ENCODE results near the gene ABCA9. TPM values are rescaled to one million over a fixed set of nuclear protein-coding genes. Genes with fewer than 3 reads are reported as not detected.

The ABCA9 gene
- total and polyA plus RNA-seq, 2 experiments from 2014 or later, result not detected

DNA sequence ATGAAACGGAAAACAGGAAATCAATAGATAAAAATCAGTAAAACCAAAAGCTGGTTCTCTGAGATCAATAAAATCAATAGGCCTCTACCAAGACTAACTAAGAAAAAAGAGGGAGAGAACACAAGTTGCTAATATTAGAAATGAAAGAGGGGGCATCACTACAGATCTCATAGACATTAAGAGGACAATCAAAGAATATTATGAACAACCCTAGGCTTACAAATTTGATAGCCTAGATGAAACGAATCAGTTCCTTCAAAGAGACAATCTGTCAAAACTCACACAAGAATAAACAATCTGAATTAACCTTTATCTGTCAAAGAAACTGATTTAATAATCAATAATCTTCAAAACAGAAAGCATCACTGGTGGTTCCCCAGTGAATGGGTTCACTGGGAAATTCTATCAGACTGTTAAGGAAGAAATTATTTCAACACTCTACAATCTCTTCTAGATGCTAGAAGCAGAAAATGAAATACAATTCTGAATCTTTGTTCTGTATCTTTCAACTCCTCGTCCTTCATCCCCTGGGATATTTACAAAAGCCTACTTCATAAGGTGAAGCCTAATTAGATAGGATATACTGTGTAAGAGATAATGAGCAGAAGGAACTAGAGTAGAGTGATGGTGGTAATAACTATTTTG, 4.4 kb downstream of the ABCA9 start:
- ATAC-seq (no peak), DNase-seq (ENCODE audit: low spot score) (no peak)
- Histone ChIP-seq H3F3A (replicated peaks; ENCODE audit: low read depth) (no peaks in the 10 kb centered on the region), H3K4me1 (ENCODE audit: insufficient read depth) (no peaks in the 10 kb centered on the region), H3K4me3 (no peak overlapping the region), H3K27me3 (ENCODE audit: insufficient read depth) (no peaks in the 10 kb centered on the region), H3K36me3 (ENCODE audit: insufficient read depth) (no peaks in the 10 kb centered on the region), H4K20me1 (replicated peaks; ENCODE audit: insufficient read depth) (no peaks in the 10 kb centered on the region), H3K4me2 (no peak overlapping the region), H3K79me2 (replicated peaks; ENCODE audit: insufficient read depth) (no peaks in the 10 kb centered on the region), H2AFZ (no peak overlapping the region), H3K9me2 (ENCODE audit: insufficient read depth) (0 out of 2 replicates have a peak, but pooled peaks cover 3% of the 10 kb centered on the region), H3K27ac (ENCODE audit: low read depth) (no peak overlapping the region)
- Mint-ChIP-seq H3K9me3 (no peaks in the 10 kb centered on the region), H3K36me3 (ENCODE audit: low read depth) (no peaks in the 10 kb centered on the region), H3K4me3 (no peak overlapping the region), H3K27me3 (ENCODE audit: insufficient read depth, low read depth, poor library complexity) (no peaks in the 10 kb centered on the region), H3K27ac (no peak overlapping the region), H3K4me1 (peaks cover 5% of the 10 kb centered on the region; the same call in 2 of the 3 replicates)
- TF ChIP-seq ZNF114 (CRISPR knock-in tag; IDR thresholded peaks at IDR 0.05) (no peak), ZNF331 (CRISPR knock-in tag; IDR thresholded peaks at IDR 0.05; ENCODE audit: low read depth) (no peak), ZNF462 (CRISPR knock-in tag; IDR thresholded peaks at IDR 0.05) (no peak), POLR2AphosphoS5 (IDR thresholded peaks at IDR 0.05; ENCODE audit: low read depth) (no peak), EZH2 (IDR thresholded peaks at IDR 0.05; ENCODE audit: low read depth, unreplicated experiment) (no peak), STAT1 (IDR thresholded peaks at IDR 0.05; ENCODE audit: unreplicated experiment) (no peak), JUNB (IDR thresholded peaks at IDR 0.05; ENCODE audit: unreplicated experiment) (no peak), REST (IDR thresholded peaks at IDR 0.05; ENCODE audit: unreplicated experiment) (no peak), NANOG (IDR thresholded peaks at IDR 0.05; ENCODE audit: borderline replicate concordance) (no peak), EZH2phosphoT487 (IDR thresholded peaks at IDR 0.05; ENCODE audit: unreplicated experiment) (no peak), CREB1 (CRISPR knock-in tag; IDR thresholded peaks at IDR 0.05; ENCODE audit: low read depth) (no peak)
- TF ChIP-seq, protein P1, sequence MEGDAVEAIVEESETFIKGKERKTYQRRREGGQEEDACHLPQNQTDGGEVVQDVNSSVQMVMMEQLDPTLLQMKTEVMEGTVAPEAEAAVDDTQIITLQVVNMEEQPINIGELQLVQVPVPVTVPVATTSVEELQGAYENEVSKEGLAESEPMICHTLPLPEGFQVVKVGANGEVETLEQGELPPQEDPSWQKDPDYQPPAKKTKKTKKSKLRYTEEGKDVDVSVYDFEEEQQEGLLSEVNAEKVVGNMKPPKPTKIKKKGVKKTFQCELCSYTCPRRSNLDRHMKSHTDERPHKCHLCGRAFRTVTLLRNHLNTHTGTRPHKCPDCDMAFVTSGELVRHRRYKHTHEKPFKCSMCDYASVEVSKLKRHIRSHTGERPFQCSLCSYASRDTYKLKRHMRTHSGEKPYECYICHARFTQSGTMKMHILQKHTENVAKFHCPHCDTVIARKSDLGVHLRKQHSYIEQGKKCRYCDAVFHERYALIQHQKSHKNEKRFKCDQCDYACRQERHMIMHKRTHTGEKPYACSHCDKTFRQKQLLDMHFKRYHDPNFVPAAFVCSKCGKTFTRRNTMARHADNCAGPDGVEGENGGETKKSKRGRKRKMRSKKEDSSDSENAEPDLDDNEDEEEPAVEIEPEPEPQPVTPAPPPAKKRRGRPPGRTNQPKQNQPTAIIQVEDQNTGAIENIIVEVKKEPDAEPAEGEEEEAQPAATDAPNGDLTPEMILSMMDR (conservative IDR thresholded peaks at IDR 0.05; ENCODE audit: low read depth in 2 of 2), result no peak
- TF ChIP-seq, protein P2, sequence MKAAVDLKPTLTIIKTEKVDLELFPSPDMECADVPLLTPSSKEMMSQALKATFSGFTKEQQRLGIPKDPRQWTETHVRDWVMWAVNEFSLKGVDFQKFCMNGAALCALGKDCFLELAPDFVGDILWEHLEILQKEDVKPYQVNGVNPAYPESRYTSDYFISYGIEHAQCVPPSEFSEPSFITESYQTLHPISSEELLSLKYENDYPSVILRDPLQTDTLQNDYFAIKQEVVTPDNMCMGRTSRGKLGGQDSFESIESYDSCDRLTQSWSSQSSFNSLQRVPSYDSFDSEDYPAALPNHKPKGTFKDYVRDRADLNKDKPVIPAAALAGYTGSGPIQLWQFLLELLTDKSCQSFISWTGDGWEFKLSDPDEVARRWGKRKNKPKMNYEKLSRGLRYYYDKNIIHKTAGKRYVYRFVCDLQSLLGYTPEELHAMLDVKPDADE (IDR thresholded peaks at IDR 0.05), result no peak
